WTC11 (cell line): Measurements from ENCODE around the gene ABCA13.

Experiments
- AFF4 ChIP-seq: sonication (generic); formaldehyde crosslinking; IDR thresholded peaks from 2 replicates; pipeline ENCODE4 v1.8.1; 2023; ENCODE audit warnings: mild to moderate bottlenecking, missing genetic modification reagents, borderline replicate concordance
- ATF3 ChIP-seq: sonication (generic); formaldehyde crosslinking; conservative IDR thresholded peaks from 2 replicates; pipeline ENCODE4 v1.8.1; 2022; ENCODE audit warnings: mild to moderate bottlenecking, missing genetic modification reagents
- CREB1 ChIP-seq: sonication (generic); formaldehyde crosslinking; IDR thresholded peaks from 2 replicates; pipeline ENCODE4 v1.8.0; 2023; ENCODE audit warnings: mild to moderate bottlenecking, missing genetic modification reagents
- CTCF ChIP-seq: fragments of 200-600 bp; IDR thresholded peaks from 2 replicates; pipeline ENCODE4 v1.8.0; 2022; ENCODE audit warnings: antibody characterized with exemption
- FOXP4 ChIP-seq: sonication (generic); formaldehyde crosslinking; IDR thresholded peaks from 2 replicates; pipeline ENCODE4 v1.8.0; 2022; ENCODE audit warnings: mild to moderate bottlenecking, missing genetic modification reagents
- MAX ChIP-seq: sonication (generic); formaldehyde crosslinking; IDR thresholded peaks from 2 replicates; pipeline ENCODE4 v1.8.0; 2022; ENCODE audit warnings: mild to moderate bottlenecking, missing genetic modification reagents
- NFE2L1 ChIP-seq: sonication (generic); formaldehyde crosslinking; IDR thresholded peaks from 2 replicates; pipeline ENCODE4 v1.8.1; 2023; ENCODE audit warnings: missing genetic modification reagents
- NR2C2 ChIP-seq: sonication (generic); formaldehyde crosslinking; IDR thresholded peaks from 2 replicates; pipeline ENCODE4 v1.8.0; 2022; ENCODE audit warnings: mild to moderate bottlenecking, missing genetic modification reagents
- SP1 ChIP-seq: sonication (generic); formaldehyde crosslinking; conservative IDR thresholded peaks from 2 replicates; pipeline ENCODE4 v1.8.1; 2022; ENCODE audit warnings: missing genetic modification reagents
- TP53 ChIP-seq: sonication (generic); formaldehyde crosslinking; IDR thresholded peaks from 2 replicates; pipeline ENCODE4 v1.8.1; 2023; ENCODE audit warnings: mild to moderate bottlenecking, missing genetic modification reagents
- USF1 ChIP-seq: sonication (generic); formaldehyde crosslinking; IDR thresholded peaks from 2 replicates; pipeline ENCODE4 v1.8.0; 2022; ENCODE audit warnings: mild to moderate bottlenecking, missing genetic modification reagents
- ZMAT4 ChIP-seq: fragments of 250-450 bp; sonication (Bioruptor Pico); IDR thresholded peaks from 2 replicates; pipeline ENCODE4 v1.9.0; 2021; ENCODE audit warnings: mild to moderate bottlenecking
- ZNF121 ChIP-seq: sonication (generic); formaldehyde crosslinking; IDR thresholded peaks from 2 replicates; pipeline ENCODE4 v1.8.0; 2023; ENCODE audit warnings: missing genetic modification reagents
- ZNF232 ChIP-seq: sonication (generic); formaldehyde crosslinking; IDR thresholded peaks from 2 replicates; pipeline ENCODE4 v1.8.0; 2022; ENCODE audit warnings: mild to moderate bottlenecking, missing genetic modification reagents

- TF ChIP-seq CTCF = no peak
- TF ChIP-seq ATF3 (CRISPR knock-in tag) = no peak
- no peak for TF ChIP-seq ZNF121
- no peak for TF ChIP-seq ZNF232
- TF ChIP-seq FOXP4 (CRISPR knock-in tag) = no peak
- no peak for TF ChIP-seq SP1 (CRISPR knock-in tag)
- no peak for TF ChIP-seq CREB1 (CRISPR knock-in tag)
- no peak for TF ChIP-seq USF1 (CRISPR knock-in tag)
- TF ChIP-seq ZMAT4 (CRISPR knock-in tag) = no peak
- no peak for TF ChIP-seq NFE2L1
- TF ChIP-seq AFF4 (CRISPR knock-in tag) = no peak
- TF ChIP-seq NR2C2 (CRISPR knock-in tag) = no peak
- no peak for TF ChIP-seq TP53
- TF ChIP-seq MAX = no peak
Measured at GRCh38 chr7:48627164-48627563, 455.9 kb downstream of the ABCA13 start.
